K562 (cell line): ENCODE data around the gene CDC5L. TPM values are rescaled to one million over a fixed set of nuclear protein-coding genes. Genes with fewer than 3 reads are reported as not detected.
A peak's percentile ranks its signal among the peaks of the same experiment; 100 is the strongest.

Experiments
- KAT2B ChIP-seq: IDR thresholded peaks from one replicate; pipeline ENCODE4 v1.6.1; 2012; ENCODE audit warnings: low read depth, mild to moderate bottlenecking, control low read depth, inconsistent platforms, low read length, moderate library complexity
- NBN ChIP-seq: fragments of 450-650 bp; IDR thresholded peaks from 2 replicates; pipeline ENCODE4 v1.6.1; 2016; ENCODE audit warnings: low read depth, mild to moderate bottlenecking
- RAD21 ChIP-seq, 2 experiments: fragments of 250-450 bp in 1 of 2; fragments of 450-650 bp in 1 of 2; sonication (Bioruptor Pico) in 1 of 2; formaldehyde crosslinking in 1 of 2; IDR thresholded peaks in 1 of 2; conservative IDR thresholded peaks in 1 of 2; 2 replicates each; pipeline versions ENCODE4 v1.4.0 to v1.8.0; 2020 to 2022; ENCODE audit warnings: mild to moderate bottlenecking in 2 of 2, moderate library complexity in 1 of 2
- RAD51 ChIP-seq: fragments of 450-650 bp; IDR thresholded peaks from 2 replicates; pipeline ENCODE4 v1.7.1; 2016; ENCODE audit warnings: low read depth, mild to moderate bottlenecking, borderline replicate concordance
- RB1 ChIP-seq: fragments of 450-650 bp; IDR thresholded peaks from 2 replicates; pipeline ENCODE4 v1.6.1; 2017; ENCODE audit warnings: low read depth, mild to moderate bottlenecking
- RBBP5 ChIP-seq: fragments of 200-600 bp; sonication (generic); IDR thresholded peaks from 2 replicates; pipeline ENCODE4 v1.6.1; 2012; ENCODE audit warnings: borderline replicate concordance, mild to moderate bottlenecking, low read length, control low read depth, inconsistent platforms; ENCODE audit not compliant: insufficient read depth, poor library complexity, severe bottlenecking
- U2AF2 ChIP-seq: fragments of 200-400 bp; formaldehyde crosslinking; optimal IDR thresholded peaks from 2 replicates; pipeline ENCODE3; 2017; ENCODE audit warnings: low read depth, mild to moderate bottlenecking, low read length
- YY1 ChIP-seq, 3 experiments: IDR thresholded peaks; 2 replicates each; pipeline ENCODE4 v1.6.1; 2011; ENCODE audit warnings: low read length in 2 of 3, mild to moderate bottlenecking in 2 of 3, moderate library complexity in 2 of 3, borderline replicate concordance in 1 of 3, control low read depth in 1 of 3, low read depth in 1 of 3; ENCODE audit not compliant: insufficient read depth in 3 of 3, insufficient replicate concordance in 2 of 3, control insufficient read depth in 1 of 3, insufficient read length in 1 of 3; ENCODE audit errors: extremely low read depth in 1 of 3
- ZNF146 ChIP-seq: IDR thresholded peaks from one replicate; pipeline ENCODE4 v1.6.1; 2018; ENCODE audit warnings: missing compliant biosample characterization; ENCODE audit not compliant: unreplicated experiment
- ZNF165 ChIP-seq: fragments of 250-450 bp; sonication (Bioruptor Pico); IDR thresholded peaks from 2 replicates; pipeline ENCODE4 v1.4.0; 2020; ENCODE audit warnings: borderline replicate concordance
- ZNF274 ChIP-seq: IDR thresholded peaks from 2 replicates; pipeline ENCODE4 v1.6.1; 2011; ENCODE audit warnings: low read depth, mild to moderate bottlenecking, low read length, moderate library complexity, borderline replicate concordance
- ZNF507 ChIP-seq: conservative IDR thresholded peaks from 2 replicates; pipeline ENCODE4 v1.6.1; 2017; ENCODE audit warnings: missing genetic modification characterization, missing compliant biosample characterization
- polyA plus RNA-seq, 8 experiments: library from polyadenylated mRNA; depleted of rRNA in 4 of 8; stranded (reverse) in 5 of 8; unstranded in 3 of 8; fragments of >200 nt; fragmentation: Nextera tagmentation in 2 of 8; fragmentation: Illumina TruSeq in 1 of 8; extraction: Ambion mirVana in 2 of 8; extraction: Trizol in 1 of 8; gene quantifications; 2 replicates each; pipeline versions ENCODE4 v1.2.1 to v1.2.3, GENCODE V29; 2011 to 2014; ENCODE audit warnings: inconsistent platforms in 1 of 8, missing spikeins in 1 of 8
- total RNA-seq, 7 experiments: library from RNA; depleted of rRNA in 6 of 7; stranded (reverse); fragments of >200 nt in 6 of 7; fragmentation: Illumina TruSeq in 2 of 7; extraction: Trizol in 2 of 7; gene quantifications; 2 replicates each; pipeline versions ENCODE4 v1.2.1 to v1.2.3, GENCODE V29; 2011 to 2021; ENCODE audit warnings: low replicate concordance in 1 of 7
- TF ChIP-seq, protein P1 (sequence below): fragments of 200-800 bp; sonication (Bioruptor generic); IDR thresholded peaks from 2 replicates; pipeline ENCODE4 v1.6.1; 2017; ENCODE audit warnings: missing genetic modification characterization, missing compliant biosample characterization
- TF ChIP-seq, protein P2 (sequence below): sonication (generic); formaldehyde crosslinking; IDR thresholded peaks from 2 replicates; pipeline ENCODE4 v1.8.1; 2023; ENCODE audit warnings: mild to moderate bottlenecking, missing genetic modification reagents
- TF ChIP-seq, protein P3 (sequence below), 2 experiments: fragments of 450-650 bp; conservative IDR thresholded peaks; 2 replicates each; pipeline ENCODE4 v1.6.1; 2017; ENCODE audit warnings: mild to moderate bottlenecking in 2 of 2, moderate library complexity in 2 of 2
- TF ChIP-seq, protein P4 (sequence below): IDR thresholded peaks from 2 replicates; pipeline ENCODE4 v1.6.1; 2014; ENCODE audit warnings: antibody characterized with exemption
- TF ChIP-seq, protein P5 (sequence below): fragments of 250-450 bp; sonication (Bioruptor Pico); IDR thresholded peaks from 2 replicates; pipeline ENCODE4 v1.9.0; 2021; ENCODE audit warnings: mild to moderate bottlenecking, inconsistent platforms

The CDC5L gene
- total and polyA plus RNA-seq, 9 of the 15 experiments (the other 6 are each of a cell fraction or from before 2014, with no cell fraction given): 22.3 to 44.2 (median 30.8) TPM

DNA sequence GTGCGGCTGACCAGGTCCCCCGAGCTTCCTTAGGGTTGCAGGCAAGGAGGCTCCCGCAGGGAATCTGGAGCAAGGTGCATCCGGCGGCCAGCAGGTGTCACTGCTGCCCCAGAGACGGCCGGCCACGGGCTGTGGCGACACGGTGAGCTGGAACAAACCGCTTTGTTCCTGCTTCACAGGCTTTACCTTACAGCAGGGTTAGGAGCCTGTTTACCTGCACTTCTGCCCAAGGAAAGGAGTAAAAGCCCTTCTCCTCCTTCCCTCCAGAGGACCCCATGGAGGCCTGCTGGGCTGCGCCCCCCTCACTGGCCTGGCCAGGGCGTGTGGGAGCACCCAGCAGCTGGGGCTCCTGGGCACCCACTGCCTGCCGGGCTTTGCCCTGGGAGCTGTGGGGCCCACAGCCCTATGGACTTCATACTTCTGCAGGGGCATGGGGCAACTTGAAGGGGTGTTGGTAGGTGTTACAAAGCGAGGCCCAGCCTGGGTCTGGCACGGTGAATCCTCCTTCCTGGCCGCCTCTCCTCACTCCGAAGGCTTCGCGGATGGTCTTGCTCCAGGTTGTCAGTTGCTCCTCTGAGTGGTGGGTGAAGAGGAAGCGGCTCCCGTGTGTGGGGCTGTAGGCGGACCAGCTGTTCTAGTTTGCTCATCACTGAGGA is 88.4 kb downstream of the CDC5L start (continued):
- TF ChIP-seq RAD21 (CRISPR knock-in tag; conservative IDR thresholded peaks at IDR 0.05 in 1 of 2, IDR thresholded peaks at IDR 0.05 in 1 of 2) (peak; percentile 97 to 99), ZNF165 (CRISPR knock-in tag) (no peak), YY1 (IDR thresholded peaks at IDR 0.05; ENCODE audit: borderline replicate concordance in 1 of 3, control insufficient read depth in 1 of 3, extremely low read depth in 1 of 3, insufficient read depth in 3 of 3, insufficient read length in 1 of 3, insufficient replicate concordance in 2 of 3, low read depth in 1 of 3, low read length in 2 of 3) (peak in 1 of 3 experiments; percentile 14), RBBP5 (no peak), KAT2B (peak; percentile 92), RAD51 (no peak), ZNF146 (CRISPR knock-in tag) (no peak), ZNF507 (tag) (no peak), NBN (0 out of 2 replicates have a peak, but pooled peaks have one; percentile 31), RB1 (peak; percentile 91; the same call in 1 of the 2 replicates), U2AF2 (no peak), ZNF274 (no peak)
- TF ChIP-seq, protein P1, sequence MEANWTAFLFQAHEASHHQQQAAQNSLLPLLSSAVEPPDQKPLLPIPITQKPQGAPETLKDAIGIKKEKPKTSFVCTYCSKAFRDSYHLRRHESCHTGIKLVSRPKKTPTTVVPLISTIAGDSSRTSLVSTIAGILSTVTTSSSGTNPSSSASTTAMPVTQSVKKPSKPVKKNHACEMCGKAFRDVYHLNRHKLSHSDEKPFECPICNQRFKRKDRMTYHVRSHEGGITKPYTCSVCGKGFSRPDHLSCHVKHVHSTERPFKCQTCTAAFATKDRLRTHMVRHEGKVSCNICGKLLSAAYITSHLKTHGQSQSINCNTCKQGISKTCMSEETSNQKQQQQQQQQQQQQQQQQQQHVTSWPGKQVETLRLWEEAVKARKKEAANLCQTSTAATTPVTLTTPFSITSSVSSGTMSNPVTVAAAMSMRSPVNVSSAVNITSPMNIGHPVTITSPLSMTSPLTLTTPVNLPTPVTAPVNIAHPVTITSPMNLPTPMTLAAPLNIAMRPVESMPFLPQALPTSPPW (CRISPR knock-in tag): no peak
- TF ChIP-seq, protein P2, sequence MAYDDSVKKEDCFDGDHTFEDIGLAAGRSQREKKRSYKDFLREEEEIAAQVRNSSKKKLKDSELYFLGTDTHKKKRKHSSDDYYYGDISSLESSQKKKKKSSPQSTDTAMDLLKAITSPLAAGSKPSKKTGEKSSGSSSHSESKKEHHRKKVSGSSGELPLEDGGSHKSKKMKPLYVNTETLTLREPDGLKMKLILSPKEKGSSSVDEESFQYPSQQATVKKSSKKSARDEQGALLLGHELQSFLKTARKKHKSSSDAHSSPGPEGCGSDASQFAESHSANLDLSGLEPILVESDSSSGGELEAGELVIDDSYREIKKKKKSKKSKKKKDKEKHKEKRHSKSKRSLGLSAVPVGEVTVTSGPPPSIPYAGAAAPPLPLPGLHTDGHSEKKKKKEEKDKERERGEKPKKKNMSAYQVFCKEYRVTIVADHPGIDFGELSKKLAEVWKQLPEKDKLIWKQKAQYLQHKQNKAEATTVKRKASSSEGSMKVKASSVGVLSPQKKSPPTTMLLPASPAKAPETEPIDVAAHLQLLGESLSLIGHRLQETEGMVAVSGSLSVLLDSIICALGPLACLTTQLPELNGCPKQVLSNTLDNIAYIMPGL (CRISPR knock-in tag): 0 out of 2 replicates have a peak, but pooled peaks have one; percentile 22
- TF ChIP-seq, protein P3, sequence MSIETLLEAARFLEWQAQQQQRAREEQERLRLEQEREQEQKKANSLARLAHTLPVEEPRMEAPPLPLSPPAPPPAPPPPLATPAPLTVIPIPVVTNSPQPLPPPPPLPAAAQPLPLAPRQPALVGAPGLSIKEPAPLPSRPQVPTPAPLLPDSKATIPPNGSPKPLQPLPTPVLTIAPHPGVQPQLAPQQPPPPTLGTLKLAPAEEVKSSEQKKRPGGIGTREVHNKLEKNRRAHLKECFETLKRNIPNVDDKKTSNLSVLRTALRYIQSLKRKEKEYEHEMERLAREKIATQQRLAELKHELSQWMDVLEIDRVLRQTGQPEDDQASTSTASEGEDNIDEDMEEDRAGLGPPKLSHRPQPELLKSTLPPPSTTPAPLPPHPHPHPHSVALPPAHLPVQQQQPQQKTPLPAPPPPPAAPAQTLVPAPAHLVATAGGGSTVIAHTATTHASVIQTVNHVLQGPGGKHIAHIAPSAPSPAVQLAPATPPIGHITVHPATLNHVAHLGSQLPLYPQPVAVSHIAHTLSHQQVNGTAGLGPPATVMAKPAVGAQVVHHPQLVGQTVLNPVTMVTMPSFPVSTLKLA (conservative IDR thresholded peaks at IDR 0.05): no peak
- TF ChIP-seq, protein P4, sequence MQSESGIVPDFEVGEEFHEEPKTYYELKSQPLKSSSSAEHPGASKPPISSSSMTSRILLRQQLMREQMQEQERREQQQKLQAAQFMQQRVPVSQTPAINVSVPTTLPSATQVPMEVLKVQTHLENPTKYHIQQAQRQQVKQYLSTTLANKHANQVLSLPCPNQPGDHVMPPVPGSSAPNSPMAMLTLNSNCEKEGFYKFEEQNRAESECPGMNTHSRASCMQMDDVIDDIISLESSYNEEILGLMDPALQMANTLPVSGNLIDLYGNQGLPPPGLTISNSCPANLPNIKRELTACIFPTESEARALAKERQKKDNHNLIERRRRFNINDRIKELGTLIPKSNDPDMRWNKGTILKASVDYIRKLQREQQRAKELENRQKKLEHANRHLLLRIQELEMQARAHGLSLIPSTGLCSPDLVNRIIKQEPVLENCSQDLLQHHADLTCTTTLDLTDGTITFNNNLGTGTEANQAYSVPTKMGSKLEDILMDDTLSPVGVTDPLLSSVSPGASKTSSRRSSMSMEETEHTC: no peak
- TF ChIP-seq, protein P5, sequence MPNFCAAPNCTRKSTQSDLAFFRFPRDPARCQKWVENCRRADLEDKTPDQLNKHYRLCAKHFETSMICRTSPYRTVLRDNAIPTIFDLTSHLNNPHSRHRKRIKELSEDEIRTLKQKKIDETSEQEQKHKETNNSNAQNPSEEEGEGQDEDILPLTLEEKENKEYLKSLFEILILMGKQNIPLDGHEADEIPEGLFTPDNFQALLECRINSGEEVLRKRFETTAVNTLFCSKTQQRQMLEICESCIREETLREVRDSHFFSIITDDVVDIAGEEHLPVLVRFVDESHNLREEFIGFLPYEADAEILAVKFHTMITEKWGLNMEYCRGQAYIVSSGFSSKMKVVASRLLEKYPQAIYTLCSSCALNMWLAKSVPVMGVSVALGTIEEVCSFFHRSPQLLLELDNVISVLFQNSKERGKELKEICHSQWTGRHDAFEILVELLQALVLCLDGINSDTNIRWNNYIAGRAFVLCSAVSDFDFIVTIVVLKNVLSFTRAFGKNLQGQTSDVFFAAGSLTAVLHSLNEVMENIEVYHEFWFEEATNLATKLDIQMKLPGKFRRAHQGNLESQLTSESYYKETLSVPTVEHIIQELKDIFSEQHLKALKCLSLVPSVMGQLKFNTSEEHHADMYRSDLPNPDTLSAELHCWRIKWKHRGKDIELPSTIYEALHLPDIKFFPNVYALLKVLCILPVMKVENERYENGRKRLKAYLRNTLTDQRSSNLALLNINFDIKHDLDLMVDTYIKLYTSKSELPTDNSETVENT: peak; percentile 53; the same call in 1 of the 2 replicates
